Measurements from ENCODE around the gene BICRA. TPM values are rescaled to one million over a fixed set of nuclear protein-coding genes. Genes with fewer than 3 reads are reported as not detected.

BICRA gene
- total RNA-seq, 1 donor from 2014 or later, result 17.1 TPM

GRCh38 chr19:47625650-47626049 lies 16.7 kb downstream of the BICRA start:
- Mint-ChIP-seq H3K4me1 (ENCODE audit: unreplicated experiment) (peaks cover 17% of the 10 kb centered on the region), H3K9me3 (ENCODE audit: unreplicated experiment) (no peaks in the 10 kb centered on the region), H3K36me3 (ENCODE audit: unreplicated experiment) (peaks cover 6% of the 10 kb centered on the region), H3K4me3 (ENCODE audit: unreplicated experiment) (no peak overlapping the region), H3K27ac (ENCODE audit: unreplicated experiment) (peak overlapping the region; percentile 13), H3K27me3 (ENCODE audit: unreplicated experiment) (no peaks in the 10 kb centered on the region)
- DNase-seq (ENCODE audit: extremely low spot score, unreplicated experiment), result no peak
- no peak for TF ChIP-seq CTCF (IDR thresholded peaks at IDR 0.05)

GRCh38 chr19:47626238-47626637 lies 17.3 kb downstream of the BICRA start:
- peaks cover 17% of the 10 kb centered on the region for H3K4me1 Mint-ChIP-seq (ENCODE audit: unreplicated experiment)
- no peak overlapping the region for H3K4me3 Mint-ChIP-seq (ENCODE audit: unreplicated experiment)
- H3K36me3 Mint-ChIP-seq (ENCODE audit: unreplicated experiment), result peaks cover 9% of the 10 kb centered on the region
- no peaks in the 10 kb centered on the region for H3K27me3 Mint-ChIP-seq (ENCODE audit: unreplicated experiment)
- H3K9me3 Mint-ChIP-seq (ENCODE audit: unreplicated experiment), result no peaks in the 10 kb centered on the region
- no peak for DNase-seq (ENCODE audit: extremely low spot score, unreplicated experiment)
- no peak overlapping the region for H3K27ac Mint-ChIP-seq (ENCODE audit: unreplicated experiment)
- no peak for TF ChIP-seq CTCF (IDR thresholded peaks at IDR 0.05)

GRCh38 chr19:47628078-47628771 lies 19.3 kb downstream of the BICRA start:
- no peak overlapping the region for H3K27ac Mint-ChIP-seq (ENCODE audit: unreplicated experiment)
- H3K4me3 Mint-ChIP-seq (ENCODE audit: unreplicated experiment), result no peak overlapping the region
- DNase-seq (ENCODE audit: extremely low spot score, unreplicated experiment), result no peak
- peaks cover 15% of the 10 kb centered on the region for H3K36me3 Mint-ChIP-seq (ENCODE audit: unreplicated experiment)
- no peaks in the 10 kb centered on the region for H3K9me3 Mint-ChIP-seq (ENCODE audit: unreplicated experiment)
- no peaks in the 10 kb centered on the region for H3K27me3 Mint-ChIP-seq (ENCODE audit: unreplicated experiment)
- peaks cover 21% of the 10 kb centered on the region for H3K4me1 Mint-ChIP-seq (ENCODE audit: unreplicated experiment)
- TF ChIP-seq CTCF (IDR thresholded peaks at IDR 0.05), result no peak

- DNase-seq (ENCODE audit: extremely low spot score, unreplicated experiment), result no peak
- no peak overlapping the region for H3K27ac Mint-ChIP-seq (ENCODE audit: unreplicated experiment)
- H3K27me3 Mint-ChIP-seq (ENCODE audit: unreplicated experiment), result no peaks in the 10 kb centered on the region
- H3K4me1 Mint-ChIP-seq (ENCODE audit: unreplicated experiment), result peaks cover 7% of the 10 kb centered on the region
- H3K36me3 Mint-ChIP-seq (ENCODE audit: unreplicated experiment), result peaks cover 13% of the 10 kb centered on the region
- TF ChIP-seq CTCF (IDR thresholded peaks at IDR 0.05), result no peak
- H3K9me3 Mint-ChIP-seq (ENCODE audit: unreplicated experiment), result no peaks in the 10 kb centered on the region
- no peak overlapping the region for H3K4me3 Mint-ChIP-seq (ENCODE audit: unreplicated experiment)
Measured at GRCh38 chr19:47630594-47630993, 21.7 kb downstream of the BICRA start.

GRCh38 chr19:47631681-47632446 lies 22.9 kb downstream of the BICRA start:
- H3K36me3 Mint-ChIP-seq (ENCODE audit: unreplicated experiment), result peaks cover 11% of the 10 kb centered on the region
- no peaks in the 10 kb centered on the region for H3K27me3 Mint-ChIP-seq (ENCODE audit: unreplicated experiment)
- DNase-seq (ENCODE audit: extremely low spot score, unreplicated experiment), result no peak
- H3K9me3 Mint-ChIP-seq (ENCODE audit: unreplicated experiment), result no peaks in the 10 kb centered on the region
- TF ChIP-seq CTCF (IDR thresholded peaks at IDR 0.05), result no peak
- no peak overlapping the region for H3K27ac Mint-ChIP-seq (ENCODE audit: unreplicated experiment)
- H3K4me3 Mint-ChIP-seq (ENCODE audit: unreplicated experiment), result no peak overlapping the region
- peaks cover 11% of the 10 kb centered on the region for H3K4me1 Mint-ChIP-seq (ENCODE audit: unreplicated experiment)

Data from osteocyte (in vitro differentiated cells).